Liver (tissue), 9 donors: ENCODE results near the gene KLHL2. TPM values are rescaled to one million over a fixed set of nuclear protein-coding genes. Genes with fewer than 3 reads are reported as not detected.
"Not testable (repeated sequence)": the region's sequence is repeated elsewhere in the genome, so short reads cannot be mapped to it uniquely, and the experiment has no call there.

Experiments
- DNase-seq: peaks from one replicate; pipeline ENCODE4 v3.0.0-alpha.2; 2017; ENCODE audit warnings: low spot score
- H3K27ac ChIP-seq, 2 donors: one replicate each; pipeline ENCODE4 v1.7.0; 2013; ENCODE audit warnings: inconsistent platforms in 2 of 2, low read length in 2 of 2, control low read depth in 1 of 2, low read depth in 1 of 2, mild to moderate bottlenecking in 1 of 2
- H3K27me3 ChIP-seq, 4 donors: one replicate each; pipeline versions ENCODE4 v1.6.1 to v1.7.0; 2013; ENCODE audit warnings: low read length in 3 of 4, inconsistent platforms in 1 of 4, mild to moderate bottlenecking in 1 of 4, moderate library complexity in 1 of 4; ENCODE audit not compliant: control insufficient read depth in 4 of 4, insufficient read depth in 4 of 4
- H3K36me3 ChIP-seq, 4 donors: one replicate each; pipeline versions ENCODE4 v1.6.1 to v1.7.0; 2013; ENCODE audit warnings: low read length in 3 of 4, mild to moderate bottlenecking in 3 of 4, low read depth in 1 of 4, moderate library complexity in 1 of 4; ENCODE audit not compliant: control insufficient read depth in 4 of 4, insufficient read depth in 3 of 4
- H3K4me1 ChIP-seq, 4 donors: one replicate each; pipeline versions ENCODE4 v1.6.1 to v1.7.0; 2013; ENCODE audit warnings: low read length in 3 of 4, mild to moderate bottlenecking in 3 of 4, moderate library complexity in 1 of 4; ENCODE audit not compliant: control insufficient read depth in 4 of 4, insufficient read depth in 4 of 4
- H3K4me3 ChIP-seq, 3 donors: one replicate each; pipeline versions ENCODE4 v1.6.1 to v1.7.0; 2013; ENCODE audit warnings: low read length in 3 of 3, control low read depth in 1 of 3, low read depth in 1 of 3, mild to moderate bottlenecking in 1 of 3
- H3K9ac ChIP-seq, 2 donors: one replicate each; pipeline ENCODE4 v1.7.0; 2013; ENCODE audit warnings: low read length in 2 of 2, mild to moderate bottlenecking in 2 of 2, moderate library complexity in 2 of 2, control low read depth in 1 of 2, low read depth in 1 of 2
- H3K9me3 ChIP-seq, 4 donors: one replicate each; pipeline versions ENCODE4 v1.6.1 to v1.7.0; 2013; ENCODE audit warnings: low read length in 3 of 4; ENCODE audit not compliant: control insufficient read depth in 4 of 4
- EGR1 ChIP-seq, 2 donors: IDR thresholded peaks; 2 replicates each; pipeline ENCODE4 v1.6.1; 2016 to 2018; ENCODE audit warnings: antibody characterized with exemption in 2 of 2, low read depth in 2 of 2
- FOXA1 ChIP-seq: IDR thresholded peaks from 2 replicates; pipeline ENCODE4 v1.6.1; 2016; ENCODE audit warnings: antibody characterized with exemption
- FOXA2 ChIP-seq: IDR thresholded peaks from 2 replicates; pipeline ENCODE4 v1.6.1; 2016; ENCODE audit warnings: antibody characterized with exemption
- HNF4A ChIP-seq, 2 donors: conservative IDR thresholded peaks; 2 replicates each; pipeline ENCODE4 v1.6.1; 2016; ENCODE audit warnings: antibody characterized with exemption in 2 of 2, mild to moderate bottlenecking in 2 of 2
- HNF4G ChIP-seq: IDR thresholded peaks from 2 replicates; pipeline ENCODE4 v1.6.1; 2016; ENCODE audit warnings: antibody characterized with exemption
- NR2F2 ChIP-seq: IDR thresholded peaks from 2 replicates; pipeline ENCODE4 v1.6.1; 2016; ENCODE audit warnings: antibody characterized with exemption
- RAD21 ChIP-seq, 2 donors: IDR thresholded peaks; 2 replicates each; pipeline ENCODE4 v1.6.1; 2016; ENCODE audit warnings: antibody characterized with exemption in 2 of 2, mild to moderate bottlenecking in 2 of 2
- RXRA ChIP-seq, 2 donors: IDR thresholded peaks; 2 replicates each; pipeline ENCODE4 v1.6.1; 2017 to 2018; ENCODE audit warnings: antibody characterized with exemption in 2 of 2, mild to moderate bottlenecking in 1 of 2
- TAF1 ChIP-seq: conservative IDR thresholded peaks from 2 replicates; pipeline ENCODE4 v1.6.1; 2016; ENCODE audit warnings: antibody characterized with exemption, mild to moderate bottlenecking
- WGBS: extraction: QIAGEN DNeasy Blood & Tissue Kit; methylation state at CpG from one replicate; pipeline ENCODE4 v1.1.7; 2013; 5-methylcytosine and 5-hydroxymethylcytosine counted together
- polyA plus RNA-seq, 2 donors: library from polyadenylated mRNA; stranded (reverse) in 1 of 2; unstranded in 1 of 2; fragments of 200-250 nt in 1 of 2; fragments of >200 nt in 1 of 2; fragmentation: Nextera tagmentation in 1 of 2; extraction: Ambion mirVana in 1 of 2; gene quantifications; one replicate each; pipeline versions ENCODE4 v1.2.1 to v1.2.3, GENCODE V29; 2013 to 2015
- total RNA-seq, 2 donors: library from RNA; depleted of rRNA; stranded (reverse); fragments of >200 nt; gene quantifications; one replicate each; pipeline ENCODE4 v1.2.3, GENCODE V29; 2014
- TF ChIP-seq, protein P1 (sequence below): IDR thresholded peaks from 2 replicates; pipeline ENCODE4 v1.6.1; 2016; ENCODE audit warnings: antibody characterized with exemption, mild to moderate bottlenecking
- TF ChIP-seq, protein P2 (sequence below): fragments of 150-350 bp; IDR thresholded peaks from 2 replicates; pipeline ENCODE4 v1.5.1; 2017; ENCODE audit warnings: improper control_type of control experiment, low read depth, low read length; ENCODE audit not compliant: missing input control
- TF ChIP-seq, protein P3 (sequence below): IDR thresholded peaks from 2 replicates; pipeline ENCODE4 v1.6.1; 2016; ENCODE audit warnings: antibody characterized with exemption
- TF ChIP-seq, protein P4 (sequence below): IDR thresholded peaks from 2 replicates; pipeline ENCODE4 v1.6.1; 2016; ENCODE audit warnings: antibody characterized with exemption
- TF ChIP-seq, protein P5 (sequence below): IDR thresholded peaks from 2 replicates; pipeline ENCODE4 v1.6.1; 2016; ENCODE audit warnings: antibody characterized with exemption
- donor health status: healthy.
- donor health status: healthy.
- donor health status: healthy.
- donor health status: healthy.
- donor health status: healthy.

Gene KLHL2
- total and polyA plus RNA-seq, 4 donors, result 10.0 to 37.9 (median 13.6) TPM

DNA sequence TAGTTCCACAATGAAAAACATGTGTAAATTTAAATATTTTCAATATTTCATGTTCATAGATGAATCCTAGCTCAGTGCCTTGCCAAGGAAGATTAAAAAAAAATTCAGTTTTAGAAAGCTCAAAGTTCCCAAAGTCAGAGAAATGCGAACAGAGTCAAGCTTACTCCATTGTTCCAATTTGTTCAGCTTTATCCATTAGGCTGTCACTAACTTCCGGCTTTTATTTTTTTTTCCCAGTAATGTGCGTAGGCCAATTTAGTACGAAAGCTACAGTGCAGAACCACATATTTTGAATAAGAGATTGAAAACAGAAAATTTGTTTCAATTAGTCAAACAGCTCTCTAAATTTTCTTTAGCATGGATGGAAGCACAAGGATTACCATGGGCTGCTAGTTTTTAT lies 23.1 kb upstream of the KLHL2 start:
- 82% methylated on average over 4 of the region's 4 CpGs for WGBS
- H3K9ac ChIP-seq, result no peak overlapping the region

GRCh38 chr4:165184998-165185397 lies 22.4 kb upstream of the KLHL2 start:
- H3K36me3 ChIP-seq, DNase-seq, H3K9me3 ChIP-seq, H3K9ac ChIP-seq, H3K4me3 ChIP-seq, H3K27me3 ChIP-seq: not testable (repeated sequence)
- peak overlapping the region in 1 of 2 donors; percentile 40 for H3K27ac ChIP-seq
- H3K4me1 ChIP-seq, result peaks cover 0 to 27% (median 15%) of the 10 kb centered on the region in 4 donors
- WGBS, result 80% methylated on average over 10 of the region's 10 CpGs

More for the DNA sequence above, 23.1 kb upstream of the KLHL2 start:
- Histone ChIP-seq H3K36me3 (no peaks in the 10 kb centered on the region), H3K4me1 (peaks cover 0 to 27% (median 15%) of the 10 kb centered on the region in 4 donors), H3K4me3 (no peak overlapping the region), H3K9me3 (no peaks in the 10 kb centered on the region), H3K27me3 (no peaks in the 10 kb centered on the region), H3K27ac (no peak overlapping the region)
- DNase-seq, result no peak
- TF ChIP-seq HNF4G (no peak), HNF4A (conservative IDR thresholded peaks at IDR 0.05) (no peak), RAD21 (IDR thresholded peaks at IDR 0.05) (no peak), NR2F2 (no peak), EGR1 (IDR thresholded peaks at IDR 0.05; ENCODE audit: low read depth in 2 of 2) (no peak), RXRA (IDR thresholded peaks at IDR 0.05) (no peak), FOXA1 (no peak), FOXA2 (no peak), TAF1 (no peak)
- TF ChIP-seq, protein P1, sequence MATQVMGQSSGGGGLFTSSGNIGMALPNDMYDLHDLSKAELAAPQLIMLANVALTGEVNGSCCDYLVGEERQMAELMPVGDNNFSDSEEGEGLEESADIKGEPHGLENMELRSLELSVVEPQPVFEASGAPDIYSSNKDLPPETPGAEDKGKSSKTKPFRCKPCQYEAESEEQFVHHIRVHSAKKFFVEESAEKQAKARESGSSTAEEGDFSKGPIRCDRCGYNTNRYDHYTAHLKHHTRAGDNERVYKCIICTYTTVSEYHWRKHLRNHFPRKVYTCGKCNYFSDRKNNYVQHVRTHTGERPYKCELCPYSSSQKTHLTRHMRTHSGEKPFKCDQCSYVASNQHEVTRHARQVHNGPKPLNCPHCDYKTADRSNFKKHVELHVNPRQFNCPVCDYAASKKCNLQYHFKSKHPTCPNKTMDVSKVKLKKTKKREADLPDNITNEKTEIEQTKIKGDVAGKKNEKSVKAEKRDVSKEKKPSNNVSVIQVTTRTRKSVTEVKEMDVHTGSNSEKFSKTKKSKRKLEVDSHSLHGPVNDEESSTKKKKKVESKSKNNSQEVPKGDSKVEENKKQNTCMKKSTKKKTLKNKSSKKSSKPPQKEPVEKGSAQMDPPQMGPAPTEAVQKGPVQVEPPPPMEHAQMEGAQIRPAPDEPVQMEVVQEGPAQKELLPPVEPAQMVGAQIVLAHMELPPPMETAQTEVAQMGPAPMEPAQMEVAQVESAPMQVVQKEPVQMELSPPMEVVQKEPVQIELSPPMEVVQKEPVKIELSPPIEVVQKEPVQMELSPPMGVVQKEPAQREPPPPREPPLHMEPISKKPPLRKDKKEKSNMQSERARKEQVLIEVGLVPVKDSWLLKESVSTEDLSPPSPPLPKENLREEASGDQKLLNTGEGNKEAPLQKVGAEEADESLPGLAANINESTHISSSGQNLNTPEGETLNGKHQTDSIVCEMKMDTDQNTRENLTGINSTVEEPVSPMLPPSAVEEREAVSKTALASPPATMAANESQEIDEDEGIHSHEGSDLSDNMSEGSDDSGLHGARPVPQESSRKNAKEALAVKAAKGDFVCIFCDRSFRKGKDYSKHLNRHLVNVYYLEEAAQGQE, result no peak
- TF ChIP-seq, protein P2, sequence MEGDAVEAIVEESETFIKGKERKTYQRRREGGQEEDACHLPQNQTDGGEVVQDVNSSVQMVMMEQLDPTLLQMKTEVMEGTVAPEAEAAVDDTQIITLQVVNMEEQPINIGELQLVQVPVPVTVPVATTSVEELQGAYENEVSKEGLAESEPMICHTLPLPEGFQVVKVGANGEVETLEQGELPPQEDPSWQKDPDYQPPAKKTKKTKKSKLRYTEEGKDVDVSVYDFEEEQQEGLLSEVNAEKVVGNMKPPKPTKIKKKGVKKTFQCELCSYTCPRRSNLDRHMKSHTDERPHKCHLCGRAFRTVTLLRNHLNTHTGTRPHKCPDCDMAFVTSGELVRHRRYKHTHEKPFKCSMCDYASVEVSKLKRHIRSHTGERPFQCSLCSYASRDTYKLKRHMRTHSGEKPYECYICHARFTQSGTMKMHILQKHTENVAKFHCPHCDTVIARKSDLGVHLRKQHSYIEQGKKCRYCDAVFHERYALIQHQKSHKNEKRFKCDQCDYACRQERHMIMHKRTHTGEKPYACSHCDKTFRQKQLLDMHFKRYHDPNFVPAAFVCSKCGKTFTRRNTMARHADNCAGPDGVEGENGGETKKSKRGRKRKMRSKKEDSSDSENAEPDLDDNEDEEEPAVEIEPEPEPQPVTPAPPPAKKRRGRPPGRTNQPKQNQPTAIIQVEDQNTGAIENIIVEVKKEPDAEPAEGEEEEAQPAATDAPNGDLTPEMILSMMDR, result no peak
- TF ChIP-seq, protein P3, sequence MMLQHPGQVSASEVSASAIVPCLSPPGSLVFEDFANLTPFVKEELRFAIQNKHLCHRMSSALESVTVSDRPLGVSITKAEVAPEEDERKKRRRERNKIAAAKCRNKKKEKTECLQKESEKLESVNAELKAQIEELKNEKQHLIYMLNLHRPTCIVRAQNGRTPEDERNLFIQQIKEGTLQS, result no peak
- TF ChIP-seq, protein P4, sequence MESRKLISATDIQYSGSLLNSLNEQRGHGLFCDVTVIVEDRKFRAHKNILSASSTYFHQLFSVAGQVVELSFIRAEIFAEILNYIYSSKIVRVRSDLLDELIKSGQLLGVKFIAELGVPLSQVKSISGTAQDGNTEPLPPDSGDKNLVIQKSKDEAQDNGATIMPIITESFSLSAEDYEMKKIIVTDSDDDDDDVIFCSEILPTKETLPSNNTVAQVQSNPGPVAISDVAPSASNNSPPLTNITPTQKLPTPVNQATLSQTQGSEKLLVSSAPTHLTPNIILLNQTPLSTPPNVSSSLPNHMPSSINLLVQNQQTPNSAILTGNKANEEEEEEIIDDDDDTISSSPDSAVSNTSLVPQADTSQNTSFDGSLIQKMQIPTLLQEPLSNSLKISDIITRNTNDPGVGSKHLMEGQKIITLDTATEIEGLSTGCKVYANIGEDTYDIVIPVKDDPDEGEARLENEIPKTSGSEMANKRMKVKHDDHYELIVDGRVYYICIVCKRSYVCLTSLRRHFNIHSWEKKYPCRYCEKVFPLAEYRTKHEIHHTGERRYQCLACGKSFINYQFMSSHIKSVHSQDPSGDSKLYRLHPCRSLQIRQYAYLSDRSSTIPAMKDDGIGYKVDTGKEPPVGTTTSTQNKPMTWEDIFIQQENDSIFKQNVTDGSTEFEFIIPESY, result no peak
- TF ChIP-seq, protein P5, sequence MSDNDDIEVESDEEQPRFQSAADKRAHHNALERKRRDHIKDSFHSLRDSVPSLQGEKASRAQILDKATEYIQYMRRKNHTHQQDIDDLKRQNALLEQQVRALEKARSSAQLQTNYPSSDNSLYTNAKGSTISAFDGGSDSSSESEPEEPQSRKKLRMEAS, result no peak
